Trophoblast cell (in vitro differentiated cells and primary cell): ENCODE results near the gene DNAL1.
"Not testable (repeated sequence)": the region's sequence is repeated elsewhere in the genome, so short reads cannot be mapped to it uniquely, and the experiment has no call there.

Experiments used
- DNase-seq, 2 donors: peaks; one replicate each; pipeline ENCODE4 v3.0.0-alpha.2; 2016
- H2AFZ ChIP-seq: 2 replicates; pipeline ENCODE4 v1.6.1; 2013; ENCODE audit warnings: low read length, moderate library complexity, mild to moderate bottlenecking; ENCODE audit not compliant: insufficient read depth, poor library complexity
- H2AK5ac ChIP-seq: 2 replicates; pipeline ENCODE4 v1.6.1; 2013; ENCODE audit warnings: mild to moderate bottlenecking, low read length
- H2BK120ac ChIP-seq: 2 replicates; pipeline ENCODE4 v1.6.1; 2013; ENCODE audit warnings: low read length, mild to moderate bottlenecking, moderate library complexity; ENCODE audit not compliant: insufficient read depth, poor library complexity
- H2BK12ac ChIP-seq: 2 replicates; pipeline ENCODE4 v1.6.1; 2013; ENCODE audit warnings: mild to moderate bottlenecking, low read length, moderate library complexity
- H2BK5ac ChIP-seq: 2 replicates; pipeline ENCODE4 v1.6.1; 2013; ENCODE audit warnings: low read length, low read depth, moderate library complexity, mild to moderate bottlenecking; ENCODE audit not compliant: poor library complexity
- H3K14ac ChIP-seq: 2 replicates; pipeline ENCODE4 v1.6.1; 2013; ENCODE audit warnings: mild to moderate bottlenecking, low read length
- H3K18ac ChIP-seq: 2 replicates; pipeline ENCODE4 v1.6.1; 2013; ENCODE audit warnings: mild to moderate bottlenecking, low read length
- H3K23ac ChIP-seq: 2 replicates; pipeline ENCODE4 v1.6.1; 2013; ENCODE audit warnings: low read length
- H3K27ac ChIP-seq: 2 replicates; pipeline ENCODE4 v1.5.1; 2013; ENCODE audit warnings: low read depth, mild to moderate bottlenecking, inconsistent platforms, low read length, moderate library complexity
- H3K27me3 ChIP-seq: 2 replicates; pipeline ENCODE4 v1.6.1; 2013; ENCODE audit warnings: inconsistent platforms, mild to moderate bottlenecking, low read length, moderate library complexity; ENCODE audit not compliant: insufficient read depth
- H3K36me3 ChIP-seq, 2 experiments: 1 replicate in 1 of 2; 2 replicates in 1 of 2; pipeline ENCODE4 v1.6.1; 2013; ENCODE audit warnings: low read length in 2 of 2, mild to moderate bottlenecking in 2 of 2, moderate library complexity in 1 of 2; ENCODE audit not compliant: insufficient read depth in 2 of 2, control insufficient read depth in 1 of 2
- H3K4ac ChIP-seq: 2 replicates; pipeline ENCODE4 v1.6.1; 2013; ENCODE audit warnings: low read depth, mild to moderate bottlenecking, low read length, moderate library complexity
- H3K4me1 ChIP-seq, 2 experiments: 1 replicate in 1 of 2; 2 replicates in 1 of 2; pipeline ENCODE4 v1.6.1; 2013; ENCODE audit warnings: low read length in 2 of 2, mild to moderate bottlenecking in 2 of 2, moderate library complexity in 1 of 2; ENCODE audit not compliant: insufficient read depth in 2 of 2, control insufficient read depth in 1 of 2
- H3K4me2 ChIP-seq: 2 replicates; pipeline ENCODE4 v1.6.1; 2013; ENCODE audit warnings: inconsistent platforms, mild to moderate bottlenecking, low read length, moderate library complexity
- H3K4me3 ChIP-seq: 2 replicates; pipeline ENCODE4 v1.5.1; 2013; ENCODE audit warnings: mild to moderate bottlenecking, low read depth, low read length, inconsistent platforms
- H3K79me1 ChIP-seq: one replicate; pipeline ENCODE4 v1.6.1; 2013; ENCODE audit warnings: low read length
- H3K79me2 ChIP-seq: 2 replicates; pipeline ENCODE4 v1.6.1; 2013; ENCODE audit warnings: low read length, mild to moderate bottlenecking; ENCODE audit not compliant: control insufficient read depth, insufficient read depth, poor library complexity
- H3K9ac ChIP-seq: 2 replicates; pipeline ENCODE4 v1.6.1; 2013; ENCODE audit warnings: mild to moderate bottlenecking, low read length
- H3K9me3 ChIP-seq: 2 replicates; pipeline ENCODE4 v1.6.1; 2013; ENCODE audit warnings: low read depth, mild to moderate bottlenecking, control low read depth, inconsistent platforms, low read length; ENCODE audit not compliant: insufficient read depth
- H4K12ac ChIP-seq: 2 replicates; pipeline ENCODE4 v1.6.1; 2013; ENCODE audit warnings: low read depth, mild to moderate bottlenecking, low read length, moderate library complexity
- H4K8ac ChIP-seq: 2 replicates; pipeline ENCODE4 v1.6.1; 2013; ENCODE audit warnings: low read depth, mild to moderate bottlenecking, low read length, moderate library complexity
- H4K91ac ChIP-seq: one replicate; pipeline ENCODE4 v1.6.1; 2013; ENCODE audit warnings: low read depth, mild to moderate bottlenecking, low read length, moderate library complexity
- WGBS: extraction: QIAGEN DNeasy Blood & Tissue Kit; methylation state at CpG from one replicate; pipeline ENCODE4 v1.1.7; 2013; ENCODE audit warnings: missing lambda C conversion rate; ENCODE audit not compliant: insufficient read length, insufficient coverage; ENCODE audit errors: extremely low coverage; 5-methylcytosine and 5-hydroxymethylcytosine counted together

The DNAL1 gene

DNA sequence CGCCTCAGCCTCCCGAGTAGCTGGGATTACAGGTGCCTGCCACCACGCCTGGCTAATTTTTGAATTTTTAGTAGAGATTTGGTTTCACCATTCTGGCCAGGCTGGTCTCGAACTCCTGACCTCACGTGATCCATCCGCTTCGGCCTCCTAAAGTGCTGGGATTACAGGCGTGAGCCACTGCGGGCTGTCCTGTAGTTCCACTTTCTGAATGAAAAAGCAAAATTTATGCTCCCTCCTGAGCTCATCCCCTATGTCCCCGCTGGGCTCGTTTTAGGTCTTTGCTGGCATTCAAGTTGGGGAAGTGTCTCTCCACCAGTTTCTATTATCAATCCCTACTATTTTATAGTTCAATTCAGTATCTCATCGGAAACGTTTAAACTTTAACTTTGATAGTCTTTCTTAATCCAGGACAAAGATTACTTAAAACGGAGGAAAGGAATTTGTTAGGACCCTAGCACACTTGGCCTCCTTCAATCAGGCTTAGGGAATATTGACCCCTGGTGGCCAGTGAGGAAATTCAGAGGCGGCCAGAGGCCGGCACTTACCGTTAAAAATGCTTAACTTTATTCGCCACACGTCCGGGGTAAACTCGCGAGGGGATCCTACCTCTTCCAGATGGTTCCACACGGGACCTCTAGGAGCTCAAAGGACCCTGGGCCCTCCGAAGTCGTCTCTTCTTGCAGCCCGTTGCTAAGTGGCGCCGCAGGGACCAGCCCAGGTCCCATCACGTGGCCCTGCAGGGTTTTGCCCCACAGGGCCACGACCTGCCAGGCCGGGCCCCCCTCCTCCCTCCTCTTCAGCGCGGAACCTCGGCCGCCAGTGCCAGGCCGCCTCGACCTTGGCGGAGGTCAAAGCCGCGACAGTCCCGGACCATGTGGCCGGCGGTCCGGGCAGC, 11.4 kb upstream of the DNAL1 start:
- Histone ChIP-seq H3K79me2 (no peaks in the 10 kb centered on the region), H3K14ac (no peak overlapping the region), H4K8ac (peak overlapping the region; percentile 36), H3K23ac (no peak overlapping the region), H2BK12ac (no peak overlapping the region), H3K27ac (no peak overlapping the region), H3K36me3 (no peaks in the 10 kb centered on the region), H3K4me2 (peak overlapping the region; percentile 94), H2BK5ac (no peak overlapping the region), H4K12ac (peak overlapping the region; percentile 80), H3K4me1 (peaks cover 6 to 12% of the 10 kb centered on the region in 2 experiments), H3K9me3 (no peaks in the 10 kb centered on the region), H3K9ac (no peak overlapping the region), H4K91ac (no peak overlapping the region), H3K4ac (no peak overlapping the region), H3K4me3 (peak overlapping the region; percentile 62), H2AFZ (peak overlapping the region; percentile 95), H2AK5ac (no peak overlapping the region), H3K18ac (no peak overlapping the region), H3K27me3 (no peaks in the 10 kb centered on the region), H2BK120ac (peak overlapping the region; percentile 12), H3K79me1 (peaks cover 2% of the 10 kb centered on the region)
- WGBS: no CpG with 5 or more reads among the region's 44 CpGs
- DNase-seq: peak; percentile 46 to 79

DNA sequence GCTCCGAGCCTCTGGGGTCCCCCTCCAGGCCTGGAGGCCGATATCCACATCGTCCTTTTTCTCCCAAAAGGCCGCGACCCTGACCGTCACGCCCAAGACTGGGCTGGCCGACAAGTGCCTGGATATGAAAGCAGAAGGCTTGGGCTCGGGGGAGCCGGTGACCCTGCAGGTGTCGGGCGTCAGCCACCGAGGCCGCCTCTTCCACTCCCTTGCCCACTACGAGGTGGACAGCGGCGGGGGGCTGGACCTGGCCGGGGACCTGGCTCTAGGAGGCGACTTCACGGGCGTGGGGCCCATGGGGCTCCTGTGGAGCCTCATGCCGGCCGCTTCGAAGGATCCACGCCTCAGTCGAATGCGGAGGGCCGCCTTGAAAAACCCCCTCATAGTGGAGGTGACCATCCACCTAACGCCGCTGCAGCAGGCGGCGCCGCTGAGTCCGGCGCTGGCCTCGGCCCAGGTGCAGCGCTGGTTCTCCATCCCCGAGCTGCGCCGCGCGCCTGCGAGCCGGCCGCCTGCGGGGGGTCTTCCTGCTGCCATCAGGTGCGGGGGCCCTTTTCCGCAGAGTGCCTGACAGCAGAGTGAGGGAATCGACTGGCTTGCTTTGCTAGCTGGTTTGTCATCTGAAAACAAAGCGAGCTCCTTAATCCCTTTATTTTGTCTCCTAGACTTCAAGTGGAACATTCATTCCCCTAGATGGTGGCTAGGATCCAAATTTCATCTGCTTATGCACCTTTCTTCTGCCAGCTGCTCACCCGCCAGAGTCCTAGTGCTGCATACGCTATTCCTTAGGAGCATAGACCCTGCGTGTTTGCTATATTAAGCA, 10.6 kb upstream of the DNAL1 start:
- H4K12ac ChIP-seq: peak overlapping the region; percentile 80
- peak overlapping the region; percentile 36 for H4K8ac ChIP-seq
- no peaks in the 10 kb centered on the region for H3K9me3 ChIP-seq
- no peaks in the 10 kb centered on the region for H3K36me3 ChIP-seq
- no peak overlapping the region for H3K9ac ChIP-seq
- no peak overlapping the region for H3K18ac ChIP-seq
- H3K27me3 ChIP-seq: no peaks in the 10 kb centered on the region
- WGBS: no CpG with 5 or more reads among the region's 53 CpGs
- peak overlapping the region; percentile 94 for H3K4me2 ChIP-seq
- H3K4ac ChIP-seq: no peak overlapping the region
- no peak overlapping the region for H3K27ac ChIP-seq
- no peak overlapping the region for H4K91ac ChIP-seq
- no peak overlapping the region for H2BK5ac ChIP-seq
- no peak overlapping the region for H2BK12ac ChIP-seq
- DNase-seq: peak in 1 of 2 donors; percentile 35
- H3K23ac ChIP-seq: no peak overlapping the region
- H2AFZ ChIP-seq: peak overlapping the region; percentile 95
- peak overlapping the region; percentile 12 for H2BK120ac ChIP-seq
- H3K4me1 ChIP-seq: peaks cover 6 to 12% of the 10 kb centered on the region in 2 experiments
- H3K79me1 ChIP-seq: peaks cover 2% of the 10 kb centered on the region
- peak overlapping the region; percentile 62 for H3K4me3 ChIP-seq
- no peak overlapping the region for H3K14ac ChIP-seq
- H3K79me2 ChIP-seq: no peaks in the 10 kb centered on the region
- no peak overlapping the region for H2AK5ac ChIP-seq

- H2AK5ac ChIP-seq, H3K18ac ChIP-seq, H2AFZ ChIP-seq, H3K9ac ChIP-seq, H3K14ac ChIP-seq, H3K9me3 ChIP-seq, H3K27ac ChIP-seq, H4K8ac ChIP-seq, H2BK120ac ChIP-seq, H2BK12ac ChIP-seq, H4K91ac ChIP-seq, H3K4me1 ChIP-seq, H2BK5ac ChIP-seq, H3K79me2 ChIP-seq, H3K27me3 ChIP-seq, H3K4me2 ChIP-seq, H3K4ac ChIP-seq, H4K12ac ChIP-seq, H3K4me3 ChIP-seq, H3K36me3 ChIP-seq, H3K79me1 ChIP-seq, DNase-seq, H3K23ac ChIP-seq: not testable (repeated sequence)
- no CpG with 5 or more reads among the region's 10 CpGs for WGBS
Measured at GRCh38 chr14:73636355-73636754, 8.4 kb upstream of the DNAL1 start.

DNA sequence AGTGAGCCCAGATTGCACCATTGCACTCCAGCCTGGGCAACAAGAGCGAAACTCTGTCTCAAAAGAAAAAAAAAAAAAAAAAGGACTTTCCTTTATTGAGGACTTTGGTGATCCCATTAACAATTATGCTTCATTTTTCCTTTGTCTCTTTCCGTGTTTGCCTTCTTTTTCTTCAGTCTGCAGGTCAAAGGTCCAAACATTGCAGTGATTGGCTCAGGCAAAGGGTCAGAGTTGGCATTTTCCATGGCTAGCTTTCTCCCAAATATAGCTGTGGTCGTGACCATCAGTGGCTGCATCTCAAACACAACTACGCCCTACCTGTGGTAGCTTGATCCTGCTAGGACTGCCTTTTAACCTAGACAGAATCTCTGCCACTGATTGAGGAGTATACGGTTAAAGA, 7.0 kb upstream of the DNAL1 start:
- no peaks in the 10 kb centered on the region for H3K27me3 ChIP-seq
- no peaks in the 10 kb centered on the region for H3K36me3 ChIP-seq
- no peaks in the 10 kb centered on the region for H3K79me1 ChIP-seq
- no peak overlapping the region for H4K12ac ChIP-seq
- peaks cover 3 to 7% of the 10 kb centered on the region in 2 experiments for H3K4me1 ChIP-seq
- no peak overlapping the region for H4K8ac ChIP-seq
- H3K23ac ChIP-seq: no peak overlapping the region
- no peak overlapping the region for H3K4ac ChIP-seq
- no peak overlapping the region for H3K14ac ChIP-seq
- no peak overlapping the region for H2BK120ac ChIP-seq
- H2BK5ac ChIP-seq: no peak overlapping the region
- H3K79me2 ChIP-seq: no peaks in the 10 kb centered on the region
- no peak overlapping the region for H3K27ac ChIP-seq
- H3K4me2 ChIP-seq: no peak overlapping the region
- DNase-seq: no peak
- no peak overlapping the region for H3K18ac ChIP-seq
- H2AFZ ChIP-seq: no peak overlapping the region
- WGBS: no CpG with 5 or more reads among the region's 5 CpGs
- no peak overlapping the region for H4K91ac ChIP-seq
- H3K9me3 ChIP-seq: no peaks in the 10 kb centered on the region
- no peak overlapping the region for H2BK12ac ChIP-seq
- no peak overlapping the region for H3K4me3 ChIP-seq
- no peak overlapping the region for H2AK5ac ChIP-seq
- no peak overlapping the region for H3K9ac ChIP-seq
